Small intestine (tissue), 7 donors: ENCODE results near the gene MMP25. TPM values are rescaled to one million over a fixed set of nuclear protein-coding genes. Genes with fewer than 3 reads are reported as not detected.

Source experiments
- DNase-seq, 2 donors: peaks; one replicate each; pipeline versions ENCODE4 v3.0.0 to v3.0.0-alpha.2; 2013
- FAIRE-seq: peaks from 2 replicates; lab custom pipeline; 2012; peaks lifted over from hg19 to GRCh38; lab: Jason Lieb, UNC
- H3K27ac ChIP-seq, 3 donors: one replicate each; pipeline ENCODE4 v1.5.1; 2013; ENCODE audit warnings: low read length in 2 of 3, mild to moderate bottlenecking in 2 of 3, control low read depth in 1 of 3, inconsistent platforms in 1 of 3, low read depth in 1 of 3, moderate library complexity in 1 of 3
- H3K27me3 ChIP-seq, 3 donors: one replicate each; pipeline ENCODE4 v1.6.1; 2013; ENCODE audit warnings: low read length in 3 of 3, inconsistent platforms in 1 of 3; ENCODE audit not compliant: control insufficient read depth in 3 of 3, insufficient read depth in 3 of 3
- H3K36me3 ChIP-seq, 3 donors: one replicate each; pipeline ENCODE4 v1.6.1; 2013; ENCODE audit warnings: low read length in 3 of 3, inconsistent platforms in 1 of 3, low read depth in 1 of 3, mild to moderate bottlenecking in 1 of 3, moderate library complexity in 1 of 3; ENCODE audit not compliant: control insufficient read depth in 3 of 3, insufficient read depth in 2 of 3
- H3K4me1 ChIP-seq, 3 donors: one replicate each; pipeline ENCODE4 v1.6.1; 2013; ENCODE audit warnings: low read length in 2 of 3, inconsistent platforms in 1 of 3, low read depth in 1 of 3, mild to moderate bottlenecking in 1 of 3, moderate library complexity in 1 of 3; ENCODE audit not compliant: control insufficient read depth in 3 of 3, insufficient read depth in 2 of 3
- H3K4me3 ChIP-seq, 3 donors: one replicate each; pipeline ENCODE4 v1.5.1; 2013; ENCODE audit warnings: low read length in 3 of 3, control low read depth in 1 of 3, inconsistent platforms in 1 of 3, low read depth in 1 of 3, mild to moderate bottlenecking in 1 of 3, moderate library complexity in 1 of 3
- H3K9me3 ChIP-seq, 2 donors: one replicate each; pipeline ENCODE4 v1.6.1; 2013; ENCODE audit warnings: low read depth in 1 of 2, low read length in 1 of 2; ENCODE audit not compliant: control insufficient read depth in 2 of 2, insufficient read depth in 1 of 2
- WGBS, 3 donors: extraction: QIAGEN DNeasy Blood & Tissue Kit; methylation state at CpG; one replicate each; pipeline ENCODE4 v1.1.7; 2013; 5-methylcytosine and 5-hydroxymethylcytosine counted together
- polyA plus RNA-seq, 4 donors: library from polyadenylated mRNA; stranded (reverse) in 3 of 4; unstranded in 1 of 4; fragments of 200-250 nt in 3 of 4; fragments of 120-200 nt in 1 of 4; gene quantifications; one replicate each; pipeline versions ENCODE4 v1.2.1 to v1.2.3, GENCODE V29; 2013
- donor health status: healthy with polysubstance abuse.
- donor health status: control.
- donor health status: control.
- donor health status: Bipolar disorder and iron deficiency.
- donor health status: healthy.

MMP25 gene
- polyA plus RNA-seq, 4 donors: 0.54 to 3.4 (median 0.78) TPM

- H3K36me3 ChIP-seq: peaks cover 0 to 9% (median 0%) of the 10 kb centered on the region in 3 donors
- H3K4me1 ChIP-seq: peaks cover 0 to 48% (median 0%) of the 10 kb centered on the region in 3 donors
- H3K27me3 ChIP-seq: no peaks in the 10 kb centered on the region
- DNase-seq (peak in 1 of 2 donors; percentile 59), FAIRE-seq (no peak)
- peak overlapping the region in 1 of 3 donors; percentile 91 for H3K27ac ChIP-seq
- no peak overlapping the region for H3K4me3 ChIP-seq
- WGBS, 3 donors: 81 to 94% (median 87%) methylated on average over 1 of the region's 1 CpG
- no peaks in the 10 kb centered on the region for H3K9me3 ChIP-seq
Measured at GRCh38 chr16:3084491-3084890, 38.1 kb downstream of the MMP25 start.

- FAIRE-seq (no peak), DNase-seq (no peak)
- no peaks in the 10 kb centered on the region for H3K27me3 ChIP-seq
- no peaks in the 10 kb centered on the region for H3K9me3 ChIP-seq
- peaks cover 0 to 12% (median 0%) of the 10 kb centered on the region in 3 donors for H3K36me3 ChIP-seq
- H3K27ac ChIP-seq: peak overlapping the region in 1 of 3 donors; percentile 91
- H3K4me1 ChIP-seq: peaks cover 0 to 48% (median 0%) of the 10 kb centered on the region in 3 donors
- 72 to 77% (median 72%) methylated on average over 7 of the region's 7 CpGs for WGBS, 3 donors
- no peak overlapping the region for H3K4me3 ChIP-seq
Measured at GRCh38 chr16:3084969-3085670, 38.8 kb downstream of the MMP25 start.

DNA sequence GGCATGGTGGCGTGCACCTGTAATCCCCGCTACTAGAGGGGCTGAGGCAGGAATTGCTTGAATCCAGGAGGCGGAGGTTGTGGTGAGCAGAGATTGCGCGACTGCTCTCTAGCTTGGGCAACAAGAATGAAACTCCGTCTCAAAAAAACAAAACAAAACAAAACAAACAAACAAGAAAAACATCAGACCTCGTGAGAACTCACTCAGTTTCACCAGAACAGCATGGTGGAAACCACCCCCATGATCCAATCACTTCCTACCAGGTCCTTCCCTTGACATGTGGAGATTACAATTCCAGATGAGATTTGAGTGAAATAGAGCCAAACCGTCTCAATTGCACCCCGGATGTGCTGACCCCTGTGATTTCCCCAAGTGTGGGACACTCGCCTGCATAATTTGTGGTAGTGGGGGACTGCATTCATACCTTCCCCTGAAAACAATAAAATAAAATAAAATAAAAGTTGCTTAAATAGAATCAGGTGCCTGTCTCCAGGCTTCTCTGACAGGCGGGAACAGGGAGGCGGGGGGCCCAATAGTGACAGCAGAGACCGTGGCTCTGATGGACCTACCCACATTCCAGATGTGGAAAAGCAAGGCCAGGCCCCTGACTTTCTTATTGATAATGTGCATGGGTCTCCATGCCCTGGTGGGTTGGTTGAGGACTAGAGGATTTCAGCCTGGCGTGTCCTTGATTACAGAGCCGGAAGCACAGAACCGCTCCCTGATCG is 39.7 kb downstream of the MMP25 start:
- peak overlapping the region in 1 of 3 donors; percentile 50 for H3K4me3 ChIP-seq
- no peaks in the 10 kb centered on the region for H3K27me3 ChIP-seq
- peak overlapping the region in 2 of 3 donors; percentile 76 to 91 for H3K27ac ChIP-seq
- H3K4me1 ChIP-seq: peaks cover 0 to 48% (median 0%) of the 10 kb centered on the region in 3 donors
- H3K36me3 ChIP-seq: peaks cover 0 to 20% (median 0%) of the 10 kb centered on the region in 3 donors
- 57 to 73% (median 71%) methylated on average over 17 of the region's 17 CpGs for WGBS, 3 donors
- DNase-seq (no peak), FAIRE-seq (no peak)
- H3K9me3 ChIP-seq: no peaks in the 10 kb centered on the region

GRCh38 chr16:3086596-3087242 is 40.4 kb downstream of the MMP25 start:
- DNase-seq (peak; percentile 53 to 94), FAIRE-seq (no peak)
- Histone ChIP-seq H3K9me3 (no peaks in the 10 kb centered on the region), H3K4me1 (peaks cover 0 to 48% (median 0%) of the 10 kb centered on the region in 3 donors), H3K36me3 (peaks cover 0 to 23% (median 0%) of the 10 kb centered on the region in 3 donors), H3K4me3 (peak overlapping the region in 2 of 3 donors; percentile 1 to 50), H3K27me3 (no peaks in the 10 kb centered on the region), H3K27ac (peak overlapping the region in 2 of 3 donors; percentile 76 to 91)
- WGBS, 3 donors: 42 to 66% (median 49%) methylated on average over 14 of the region's 14 CpGs

GRCh38 chr16:3087243-3088235 is 41.2 kb downstream of the MMP25 start:
- H3K27ac ChIP-seq: peak overlapping the region in 2 of 3 donors; percentile 76 to 91
- no peak for FAIRE-seq

DNA sequence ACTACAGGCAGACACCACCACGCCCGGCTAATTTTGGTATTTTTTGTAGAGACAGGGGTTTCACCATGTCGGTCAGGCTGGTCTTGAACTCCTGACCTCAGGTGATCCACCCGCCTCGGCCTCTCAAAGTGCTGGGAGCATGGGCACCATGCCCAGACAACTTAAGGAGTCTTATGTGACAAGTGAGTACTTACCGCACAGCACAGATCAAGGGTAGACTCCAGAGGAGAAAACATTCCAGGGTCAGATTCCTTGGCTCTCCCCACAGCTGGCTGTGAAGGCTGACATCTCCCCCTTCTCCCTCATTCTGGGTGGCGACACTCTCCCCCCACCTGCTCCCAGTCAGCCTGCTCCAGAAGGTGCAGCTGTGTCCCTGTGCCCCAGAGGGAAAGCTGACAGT is 42.1 kb downstream of the MMP25 start:
- Histone ChIP-seq H3K36me3 (peaks cover 0 to 22% (median 0%) of the 10 kb centered on the region in 3 donors), H3K9me3 (no peaks in the 10 kb centered on the region), H3K27ac (no peak overlapping the region), H3K4me3 (no peak overlapping the region), H3K4me1 (peaks cover 0 to 48% (median 0%) of the 10 kb centered on the region in 3 donors), H3K27me3 (no peaks in the 10 kb centered on the region)
- no peak for FAIRE-seq
- DNase-seq: no peak
- WGBS, 3 donors: 63 to 68% (median 66%) methylated on average over 7 of the region's 7 CpGs

More at GRCh38 chr16:3087243-3088235, 41.2 kb downstream of the MMP25 start:
- H3K9me3 ChIP-seq: no peaks in the 10 kb centered on the region
- H3K36me3 ChIP-seq: peaks cover 0 to 23% (median 0%) of the 10 kb centered on the region in 3 donors
- peaks cover 0 to 48% (median 0%) of the 10 kb centered on the region in 3 donors for H3K4me1 ChIP-seq
- WGBS, 3 donors: 56 to 82% (median 73%) methylated on average over 18 of the region's 18 CpGs
- H3K4me3 ChIP-seq: peak overlapping the region in 1 of 3 donors; percentile 50
- H3K27me3 ChIP-seq: no peaks in the 10 kb centered on the region
- peak in 1 of 2 donors; percentile 62 for DNase-seq

DNA sequence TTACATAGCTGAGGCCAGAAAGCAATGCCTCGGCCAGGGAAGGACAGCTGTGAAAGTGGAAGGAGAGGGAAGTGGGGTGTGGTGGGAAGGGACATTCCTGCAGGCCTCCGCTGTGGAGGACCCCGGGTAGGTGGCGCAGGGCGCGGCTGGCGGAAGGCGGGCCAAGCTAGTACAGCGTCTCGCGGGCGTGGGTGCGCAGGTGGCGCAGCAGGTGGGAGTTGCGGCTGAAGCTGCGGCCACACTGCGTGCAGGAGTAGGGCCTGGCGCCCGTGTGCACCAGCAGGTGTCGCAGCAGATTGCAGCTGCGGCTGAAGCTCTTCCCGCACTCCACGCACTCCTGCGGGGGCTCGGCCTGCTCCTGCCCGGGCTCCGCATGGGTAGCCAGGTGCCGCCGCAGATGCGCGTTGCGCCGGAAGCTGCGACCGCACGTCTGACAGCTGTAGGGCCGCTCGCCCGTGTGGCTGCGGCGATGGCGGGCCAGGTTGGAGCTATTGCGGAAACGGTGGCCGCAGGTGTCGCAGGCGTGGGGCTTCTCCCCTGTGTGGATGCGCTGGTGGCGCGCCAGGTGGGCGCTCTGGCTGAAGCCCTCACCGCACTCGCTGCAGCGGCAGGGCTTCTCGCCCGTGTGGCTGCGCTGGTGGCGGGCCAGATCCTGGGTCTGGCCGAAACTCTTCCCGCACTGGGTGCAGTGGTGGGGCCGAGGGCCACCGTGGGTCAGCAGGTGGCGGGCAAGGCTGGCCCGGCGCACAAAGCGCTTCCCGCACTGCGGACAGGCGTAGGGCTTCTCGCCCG is 42.8 kb downstream of the MMP25 start:
- no peak for DNase-seq
- FAIRE-seq: no peak
- no peaks in the 10 kb centered on the region for H3K27me3 ChIP-seq
- peaks cover 0 to 43% (median 0%) of the 10 kb centered on the region in 3 donors for H3K4me1 ChIP-seq
- H3K4me3 ChIP-seq: no peak overlapping the region
- no peak overlapping the region for H3K27ac ChIP-seq
- peaks cover 0 to 21% (median 0%) of the 10 kb centered on the region in 3 donors for H3K36me3 ChIP-seq
- WGBS, 3 donors: 94 to 95% (median 95%) methylated on average over 62 to 71 of the region's 71 CpGs
- H3K9me3 ChIP-seq: no peaks in the 10 kb centered on the region
